Activated effector memory CD4-positive, alpha-beta T cell treated with anti-CD3 and anti-CD28 coated beads, Interleukin-2, amount 50 U/mL, for 16 hours (primary cell): ENCODE results near the gene OSTF1.

Experiments used
- DNase-seq: peaks from one replicate; pipeline ENCODE4 v3.0.0-alpha.2; 2020

OSTF1 gene, protein sequence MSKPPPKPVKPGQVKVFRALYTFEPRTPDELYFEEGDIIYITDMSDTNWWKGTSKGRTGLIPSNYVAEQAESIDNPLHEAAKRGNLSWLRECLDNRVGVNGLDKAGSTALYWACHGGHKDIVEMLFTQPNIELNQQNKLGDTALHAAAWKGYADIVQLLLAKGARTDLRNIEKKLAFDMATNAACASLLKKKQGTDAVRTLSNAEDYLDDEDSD

DNA sequence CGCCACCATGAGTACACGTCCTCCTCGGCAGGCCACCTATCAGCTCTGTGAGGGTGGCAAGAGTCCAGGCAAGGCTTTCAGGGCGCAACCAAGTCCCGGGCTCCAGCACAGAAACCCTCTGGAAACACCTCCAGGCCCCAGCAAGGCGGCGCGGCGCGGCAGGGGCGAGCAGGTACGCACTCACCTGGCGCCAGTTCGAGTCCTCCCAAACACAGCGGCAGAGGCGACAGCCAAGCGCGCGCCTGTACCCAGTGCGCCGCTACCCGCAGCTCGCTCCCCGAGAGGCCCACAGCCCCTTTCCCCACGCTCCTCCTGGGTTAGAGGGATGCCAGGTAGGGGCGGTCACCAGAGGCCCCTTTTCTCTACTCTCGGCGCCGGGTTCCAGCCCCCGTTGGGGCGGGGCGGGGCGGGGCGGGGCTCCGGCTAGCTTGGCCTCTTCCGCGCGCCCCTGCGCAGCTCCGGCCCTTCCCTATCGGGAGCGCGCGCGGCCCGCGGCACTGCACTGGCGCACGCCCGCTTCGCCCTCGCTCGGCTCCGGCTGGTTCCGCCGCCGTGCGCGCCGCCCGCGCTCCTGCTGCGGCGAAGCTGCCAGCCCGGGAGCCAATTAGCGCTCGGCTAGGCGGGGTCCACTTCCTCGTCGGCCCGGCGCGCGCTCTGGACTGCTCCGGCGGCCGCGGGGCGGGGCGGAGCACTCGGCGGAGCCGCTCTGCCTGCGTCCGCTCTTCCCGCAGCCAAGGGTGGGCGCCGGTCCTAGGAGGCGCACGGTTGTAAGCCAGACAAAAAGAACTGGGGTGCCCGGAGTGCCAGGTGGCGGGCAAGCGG lies at the start of gene OSTF1, which contains the start of gene NMRK1:
OSTF1 (plus strand) TSS at position 691 of the 822 bp plus-strand sequence. CDS start 179 bp downstream, outside the sequence.
NMRK1 (minus strand) TSS at position 332 of the 822 bp plus-strand sequence. CDS start 5,040 bp downstream, outside the sequence.
- peak; percentile 97 for DNase-seq

DNA sequence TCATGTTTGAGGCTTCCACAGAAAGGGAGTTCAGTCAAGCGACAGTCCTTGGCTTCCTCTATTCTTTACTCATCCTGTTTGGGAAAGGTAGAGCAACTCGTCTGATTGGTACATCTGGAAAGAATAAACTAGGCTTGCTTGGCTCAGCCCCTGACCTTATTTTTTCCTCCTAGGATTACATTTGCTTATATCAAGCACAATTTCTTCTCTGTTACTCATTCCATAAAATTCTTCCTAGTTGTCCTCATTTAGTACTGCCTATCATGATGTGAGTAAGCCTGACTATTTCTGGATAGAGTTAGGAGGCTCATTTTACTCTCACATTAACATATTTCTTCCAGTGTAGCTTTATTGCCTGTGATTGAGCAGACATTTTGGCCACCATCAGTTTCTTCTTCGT lies 49.3 kb upstream of the OSTF1 start:
- no peak for DNase-seq

DNA sequence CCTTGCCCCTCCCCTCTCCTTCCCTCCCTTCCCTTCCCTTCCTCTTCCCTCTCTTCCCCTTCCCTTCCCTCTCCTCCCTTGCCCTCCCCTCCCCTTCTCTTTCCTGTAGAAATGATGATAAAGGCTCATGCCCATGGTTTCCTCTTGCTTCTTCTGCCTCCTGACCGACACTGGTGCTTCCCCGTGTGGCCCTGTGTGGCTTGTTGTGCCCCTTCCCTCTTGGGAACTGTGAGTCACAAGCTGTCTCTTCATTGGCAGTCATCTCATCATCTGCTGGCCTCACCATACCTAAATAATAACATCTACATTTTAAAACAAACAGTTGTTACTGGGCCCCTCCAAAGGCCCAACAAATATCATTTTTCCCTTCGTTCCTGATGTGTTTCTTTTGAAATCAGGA lies 48.5 kb upstream of the OSTF1 start:
- no peak for DNase-seq

DNA sequence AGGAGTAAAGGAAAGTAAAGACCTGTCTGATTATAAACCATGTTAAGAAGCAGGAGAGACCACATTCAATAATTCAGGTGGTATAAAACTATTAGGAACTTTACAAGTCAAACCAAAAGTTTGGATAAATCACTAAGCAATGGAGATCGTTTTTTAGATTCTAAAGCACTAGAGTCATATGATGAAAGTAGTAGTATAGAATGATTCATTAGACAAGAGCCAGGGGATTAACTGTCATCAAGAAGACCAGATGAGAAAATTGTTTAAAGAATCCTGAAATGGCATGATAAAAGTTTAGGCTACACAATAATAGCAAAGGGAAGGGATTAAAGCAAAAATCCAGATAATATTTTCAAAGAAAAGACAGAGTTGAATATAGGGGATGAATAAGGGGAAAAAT lies 47.3 kb upstream of the OSTF1 start:
- DNase-seq, result no peak

DNA sequence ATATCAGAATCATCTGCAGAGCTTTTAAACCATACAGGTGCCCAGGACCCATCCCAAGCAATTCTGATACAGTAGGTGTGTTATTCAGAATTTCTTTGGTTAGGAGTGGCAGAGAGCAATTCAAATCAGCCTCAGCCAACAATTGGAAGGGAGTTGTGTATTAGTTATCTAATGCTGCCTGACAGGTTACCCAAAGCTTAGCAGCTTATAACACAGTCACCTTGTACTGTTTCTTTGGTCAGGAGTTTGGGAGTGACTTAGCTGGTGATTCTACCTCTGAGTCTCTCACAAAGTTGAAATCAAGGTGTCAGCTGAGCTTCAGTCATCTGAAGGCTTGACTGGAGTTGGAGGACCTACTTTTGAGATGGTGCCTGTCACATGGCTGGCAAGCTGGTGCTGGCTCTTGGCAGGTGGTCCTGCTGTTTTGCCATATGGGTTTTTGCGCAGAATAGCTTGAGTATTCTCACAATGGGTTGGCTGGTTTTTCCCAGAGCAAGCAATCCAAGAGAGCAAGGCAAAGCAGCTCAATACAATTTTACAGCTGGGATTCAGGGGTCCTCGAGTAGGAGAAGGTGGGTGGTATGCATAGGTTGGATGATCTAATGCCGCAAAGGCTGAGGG lies 41.5 kb upstream of the OSTF1 start:
- no peak for DNase-seq

DNA sequence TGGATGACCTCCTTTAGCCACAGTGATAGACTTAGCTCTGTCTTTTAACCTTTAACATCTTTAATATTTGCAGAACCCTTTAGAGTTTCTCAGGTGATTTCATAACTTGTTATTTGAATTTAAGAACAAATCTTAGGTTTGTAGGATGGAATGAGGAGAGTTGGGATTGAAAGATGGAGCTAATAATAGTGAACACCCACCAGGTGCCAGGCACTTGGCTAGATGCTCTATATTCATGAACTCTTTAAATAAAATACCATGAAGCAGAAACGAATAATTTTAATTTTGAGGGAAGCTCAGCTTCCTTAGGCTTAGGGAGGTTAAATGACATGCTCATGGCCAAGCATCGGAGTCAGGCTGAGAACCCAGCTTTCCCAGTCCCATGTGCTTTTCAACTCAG lies 40.8 kb upstream of the OSTF1 start:
- DNase-seq, result no peak

DNA sequence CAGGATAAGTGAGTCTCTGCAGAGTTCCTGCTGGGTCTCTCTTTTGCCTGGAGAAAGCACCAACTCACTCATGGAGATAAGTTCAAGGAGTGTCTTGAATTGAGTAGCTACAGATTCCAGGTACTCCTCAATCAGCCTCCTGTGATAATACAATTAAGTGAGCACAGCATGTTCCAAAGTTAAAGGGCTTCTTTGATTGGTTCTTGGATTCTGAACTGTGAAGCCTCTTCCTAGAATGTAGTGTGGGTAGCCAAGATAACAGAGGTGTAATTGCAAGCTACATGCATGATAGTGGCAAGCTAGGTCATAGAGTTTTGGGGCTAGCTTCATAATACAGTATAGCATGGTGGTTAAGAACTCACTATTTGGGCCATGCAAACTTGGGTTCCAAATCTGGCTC lies 37.0 kb upstream of the OSTF1 start:
- no peak for DNase-seq

DNA sequence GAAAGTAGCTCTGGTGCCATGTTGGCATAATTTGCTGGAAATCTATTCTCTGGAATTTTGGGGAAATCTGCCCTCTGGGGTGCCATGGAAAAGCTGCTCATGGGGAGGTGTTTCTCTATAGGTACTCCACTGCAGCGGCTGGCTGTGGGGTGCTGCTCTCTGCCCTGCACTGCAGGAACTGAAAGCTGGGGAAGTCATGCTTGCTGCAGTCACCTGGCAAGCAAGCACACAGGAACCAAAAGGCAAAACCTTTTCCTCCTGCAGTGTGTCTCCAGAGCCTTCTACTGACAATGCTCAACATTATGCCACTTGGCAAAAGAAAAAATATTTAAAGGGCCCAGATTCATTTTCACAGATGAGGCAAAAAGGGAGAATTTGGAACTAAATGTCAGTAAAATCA lies 34.4 kb upstream of the OSTF1 start:
- DNase-seq, result no peak

DNA sequence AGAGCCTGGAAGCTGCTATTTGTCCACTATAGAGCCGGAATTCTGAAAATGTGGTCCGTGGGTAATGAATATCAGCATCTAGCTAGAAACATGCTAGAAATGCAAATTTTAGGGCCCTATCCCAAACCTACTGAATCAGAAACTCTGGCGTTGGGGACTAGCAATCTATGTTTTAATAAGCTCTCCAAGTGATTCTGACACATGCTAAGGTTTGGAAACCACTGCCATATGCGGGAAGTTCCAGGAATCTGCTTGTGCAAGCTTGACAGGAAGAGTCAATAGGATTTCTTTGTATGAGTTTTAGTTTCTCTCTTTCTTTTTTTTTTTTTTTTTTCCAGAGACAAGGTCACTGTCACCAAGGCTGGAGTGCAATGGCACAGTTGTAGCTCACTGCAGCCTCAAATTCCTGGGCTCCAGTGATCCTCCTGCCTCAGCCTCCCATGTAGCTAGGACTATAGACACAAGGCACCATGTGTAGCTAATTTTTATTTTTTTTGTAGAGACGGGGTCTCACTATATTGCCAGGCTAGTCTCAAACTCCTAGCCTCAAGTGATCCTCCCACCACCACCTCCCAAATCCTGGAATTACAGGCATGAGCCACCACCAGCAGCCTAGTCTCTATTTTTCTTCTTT lies 33.8 kb upstream of the OSTF1 start:
- DNase-seq, result no peak

DNA sequence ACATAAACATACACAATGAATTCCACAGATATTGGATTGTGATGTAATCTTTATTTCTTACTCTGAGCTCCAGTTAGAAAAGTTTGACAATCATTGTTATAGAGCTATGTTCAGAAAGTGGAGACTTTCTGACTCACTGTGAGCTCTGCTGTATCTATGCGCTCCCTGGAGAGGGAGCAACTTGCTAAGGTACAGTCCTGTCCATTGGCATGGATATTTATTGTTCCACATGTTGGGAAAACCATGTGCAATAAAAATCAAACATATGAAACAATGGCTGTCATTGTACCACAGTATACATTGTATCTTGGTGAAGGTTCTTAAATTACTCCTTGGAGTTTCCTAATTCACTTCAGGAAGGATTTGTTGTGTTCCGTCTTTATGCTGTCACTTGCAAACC lies 27.1 kb upstream of the OSTF1 start:
- DNase-seq, result no peak

DNA sequence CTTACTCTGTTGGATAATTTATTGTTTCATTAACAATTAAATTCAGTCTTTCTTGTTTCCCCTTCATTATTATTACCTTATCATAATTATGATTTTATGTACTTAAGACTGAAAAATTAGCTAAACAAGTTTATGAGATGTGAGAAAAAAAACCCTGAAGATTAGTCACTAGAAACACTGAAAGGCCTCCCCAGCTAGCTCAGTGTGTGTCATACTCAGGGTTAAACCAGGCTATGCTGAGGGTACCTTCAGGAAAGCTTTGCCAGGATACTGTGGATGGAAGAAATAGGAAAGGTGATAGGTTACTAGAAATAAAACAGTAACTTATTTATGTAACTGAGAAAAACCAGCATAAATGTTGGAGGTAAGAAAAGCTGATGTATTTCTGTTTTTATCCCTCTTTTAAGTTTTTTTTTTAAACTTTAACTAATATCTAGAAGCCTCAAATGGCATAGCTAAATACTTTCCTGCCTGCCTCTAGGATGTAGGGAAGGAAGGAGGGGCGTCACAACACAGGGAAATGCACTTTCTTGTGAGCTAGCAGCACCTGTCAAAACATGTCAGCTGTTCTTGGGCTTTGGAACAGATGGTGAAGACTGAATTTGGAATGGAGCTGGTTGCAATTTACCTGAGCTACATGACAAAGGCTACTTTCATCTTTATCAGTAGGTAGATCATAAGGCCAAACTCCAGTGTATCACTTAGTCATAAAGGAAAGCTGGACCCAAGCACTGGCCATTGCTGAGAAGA lies 24.6 kb upstream of the OSTF1 start:
- no peak for DNase-seq

DNA sequence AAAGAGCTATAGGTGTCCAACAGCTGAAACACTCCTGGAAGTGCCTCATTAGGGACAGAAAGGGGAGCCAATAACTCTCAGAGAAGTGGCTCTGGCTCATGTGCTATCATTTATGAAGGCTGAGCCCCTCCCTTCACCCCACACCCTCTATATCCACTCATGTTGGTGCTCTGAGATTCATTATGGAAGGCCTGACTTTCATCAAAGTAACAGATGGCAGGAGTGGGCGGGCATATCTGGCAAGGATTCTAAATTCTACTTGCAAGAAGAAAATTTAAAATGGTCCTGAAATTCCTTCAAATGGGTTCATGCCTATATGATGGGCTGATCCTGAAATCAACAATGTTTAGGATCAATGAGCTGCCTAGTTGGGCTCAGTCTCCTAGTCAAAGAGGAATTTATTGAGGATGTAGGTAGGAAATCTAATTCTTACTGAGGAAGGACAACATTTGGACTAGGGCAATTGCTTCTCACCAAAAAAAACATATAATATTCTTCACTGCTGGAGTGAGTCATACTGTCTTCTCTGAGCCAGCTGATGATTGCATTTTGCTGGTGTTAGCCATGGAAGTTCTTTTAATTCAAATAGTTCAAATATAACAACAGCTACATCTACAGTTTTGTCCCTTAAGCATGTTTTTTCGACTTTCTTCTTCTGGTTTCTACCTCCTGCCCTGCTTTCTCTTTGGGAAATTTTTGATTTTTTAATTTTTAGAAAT lies 23.8 kb upstream of the OSTF1 start:
- no peak for DNase-seq

DNA sequence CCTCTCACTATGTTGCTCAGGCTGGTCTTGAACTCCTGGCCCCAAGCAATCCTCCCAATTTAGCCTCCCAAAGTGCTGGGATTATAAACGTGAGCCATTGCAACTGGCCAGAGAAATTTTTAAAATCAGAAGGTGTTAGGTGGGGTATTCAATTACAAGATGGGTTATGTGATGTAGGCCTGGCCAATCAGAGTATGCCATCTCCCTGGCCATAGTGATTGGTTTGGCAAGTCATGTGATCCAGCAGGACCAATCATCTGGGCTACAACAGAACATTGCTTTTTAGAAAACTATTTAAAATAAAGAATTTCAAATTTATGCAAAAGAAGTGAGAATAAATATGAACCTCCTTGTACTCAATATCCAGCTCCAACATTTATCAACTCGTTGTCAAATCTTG lies 22.8 kb upstream of the OSTF1 start:
- DNase-seq, result no peak

DNA sequence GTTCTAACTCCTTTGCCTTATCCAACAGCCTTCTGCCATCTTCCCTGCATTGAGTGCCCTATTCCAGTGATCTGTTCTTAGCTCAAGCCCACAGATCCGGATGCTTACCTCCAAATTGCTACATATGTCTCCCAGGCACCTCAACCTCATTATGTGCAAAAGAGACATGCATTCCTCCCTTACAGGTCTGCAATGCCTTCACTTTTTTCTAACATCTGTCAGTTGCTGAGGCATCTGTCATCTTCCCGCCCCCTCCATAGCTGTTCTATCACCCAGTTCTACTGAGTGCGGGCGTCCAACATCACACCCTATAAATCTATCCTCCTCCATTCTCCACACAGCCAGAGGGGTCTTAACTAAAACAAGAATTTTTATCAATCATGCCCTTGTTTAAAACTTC lies 20.4 kb upstream of the OSTF1 start:
- DNase-seq, result no peak

DNA sequence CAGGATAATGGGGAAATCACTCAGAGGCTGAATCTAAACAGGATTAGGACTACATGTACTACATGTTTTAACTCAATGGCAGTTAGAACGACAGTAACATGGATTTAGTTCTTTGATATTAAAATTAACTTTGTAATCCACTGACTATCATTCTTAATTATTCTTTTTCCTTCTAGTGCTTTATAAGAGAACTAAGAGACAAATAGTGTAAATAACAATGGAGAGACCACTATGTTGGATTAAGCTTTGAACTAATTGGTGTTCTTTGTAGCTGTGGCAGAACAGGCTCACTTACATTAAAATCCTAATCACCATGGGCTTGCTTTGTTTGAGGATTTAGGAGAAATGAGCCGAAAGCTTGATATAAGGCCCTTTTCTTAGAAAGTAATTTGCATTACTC lies 19.1 kb upstream of the OSTF1 start:
- DNase-seq, result no peak

DNA sequence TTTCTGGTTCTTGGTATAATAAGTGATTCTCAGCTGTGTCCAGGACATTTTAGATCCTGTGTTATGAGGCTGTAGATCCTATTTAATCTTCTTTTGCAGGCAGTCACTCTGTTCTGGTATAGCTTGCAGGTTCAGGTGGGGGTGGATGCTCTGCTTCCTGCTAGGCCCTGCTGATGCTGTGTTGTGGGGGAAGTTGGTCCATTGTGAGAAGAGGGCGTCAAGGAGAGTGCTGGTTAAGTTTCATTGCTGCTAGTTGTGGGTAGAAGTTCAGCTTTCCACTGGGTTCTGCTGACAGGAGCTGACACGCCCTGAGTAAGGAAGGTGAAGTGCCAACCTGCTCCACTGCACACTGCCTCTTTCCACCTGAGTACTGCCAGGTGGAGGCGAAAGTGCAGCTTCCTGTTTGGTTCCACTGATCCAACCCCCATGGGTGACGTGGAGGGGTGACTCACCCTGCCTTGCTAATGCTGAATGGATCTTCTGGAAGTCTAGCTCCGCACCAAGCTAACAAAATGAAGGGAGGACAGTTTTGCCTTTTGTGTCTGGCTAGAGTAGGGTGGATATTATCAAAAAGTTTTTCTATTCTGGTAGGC lies 16.7 kb upstream of the OSTF1 start:
- peak; percentile 87 for DNase-seq

DNA sequence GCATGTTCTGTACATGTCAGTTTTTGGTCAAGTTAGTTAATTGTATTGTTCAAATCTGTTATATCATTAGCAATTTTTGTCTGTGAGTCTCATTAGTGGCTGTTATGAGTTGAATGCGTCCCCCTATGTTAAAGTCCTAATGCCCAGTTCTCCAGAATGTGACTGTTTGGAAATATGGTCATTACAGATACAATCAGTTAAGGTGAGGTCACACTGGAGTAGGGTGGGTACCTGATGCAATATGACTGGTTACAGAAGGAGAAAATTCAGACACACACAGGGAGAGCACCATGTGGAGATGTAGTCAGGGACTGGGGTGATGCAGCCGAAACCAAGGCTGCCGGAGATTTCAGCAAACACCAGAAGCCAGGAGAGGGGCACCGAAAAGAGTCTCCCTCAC lies 15.4 kb upstream of the OSTF1 start:
- DNase-seq, result no peak

DNA sequence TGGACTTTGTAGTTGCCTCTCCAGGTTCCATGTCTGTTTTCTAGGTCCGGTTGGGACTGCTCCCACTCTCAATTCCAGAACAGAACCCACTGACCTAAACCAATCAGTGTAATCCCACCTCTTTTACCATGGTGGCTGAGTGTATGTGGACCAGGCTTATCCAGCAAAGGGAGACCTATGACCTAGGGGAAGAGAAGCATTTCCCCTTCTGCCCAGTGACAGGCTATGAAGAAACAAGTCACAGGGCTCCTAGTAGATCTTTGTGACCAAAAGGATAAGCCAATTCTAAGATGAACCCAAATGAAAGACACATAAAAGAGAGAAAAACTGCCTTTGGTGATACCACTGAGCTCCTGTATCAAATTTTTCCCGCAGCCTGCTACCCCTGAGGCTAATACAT lies 6.7 kb upstream of the OSTF1 start:
- no peak for DNase-seq

DNA sequence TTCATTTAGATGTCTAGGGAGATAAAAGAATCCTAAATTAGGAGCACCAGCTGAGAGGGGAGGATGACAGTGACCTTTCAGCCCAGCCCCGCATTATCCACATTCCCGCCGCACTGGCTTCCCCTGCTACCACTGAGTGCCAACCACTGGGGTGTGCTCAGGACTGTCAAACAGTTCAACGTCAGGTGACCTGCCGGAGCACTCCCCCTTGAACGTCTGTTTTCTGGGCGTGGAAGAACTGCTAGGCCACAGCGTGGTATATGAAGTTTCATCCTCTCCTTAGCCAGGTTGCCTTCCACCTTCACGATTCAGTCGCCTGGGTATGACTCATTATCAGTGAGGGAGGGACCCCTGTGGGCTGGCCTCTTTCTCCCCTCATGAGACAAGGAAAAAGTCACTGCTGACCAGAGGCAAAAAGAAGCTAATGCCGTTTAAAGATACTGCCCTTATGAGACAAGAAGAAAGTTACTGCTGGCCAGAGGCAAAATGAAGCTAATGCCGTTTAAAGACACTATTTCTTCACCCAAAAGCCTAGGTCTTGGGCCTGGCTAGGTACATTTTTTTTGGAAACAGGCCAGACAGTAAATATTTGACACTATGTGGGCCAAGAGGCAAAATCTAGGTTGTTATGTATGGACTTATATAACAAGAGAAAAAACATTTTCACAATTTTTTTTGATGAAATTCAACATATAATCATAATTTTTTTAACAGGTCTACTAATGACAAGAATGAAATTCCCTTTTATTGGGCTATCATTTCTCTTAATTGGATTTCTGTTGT lies 4.9 kb upstream of the OSTF1 start:
- DNase-seq, result peak; percentile 71

DNA sequence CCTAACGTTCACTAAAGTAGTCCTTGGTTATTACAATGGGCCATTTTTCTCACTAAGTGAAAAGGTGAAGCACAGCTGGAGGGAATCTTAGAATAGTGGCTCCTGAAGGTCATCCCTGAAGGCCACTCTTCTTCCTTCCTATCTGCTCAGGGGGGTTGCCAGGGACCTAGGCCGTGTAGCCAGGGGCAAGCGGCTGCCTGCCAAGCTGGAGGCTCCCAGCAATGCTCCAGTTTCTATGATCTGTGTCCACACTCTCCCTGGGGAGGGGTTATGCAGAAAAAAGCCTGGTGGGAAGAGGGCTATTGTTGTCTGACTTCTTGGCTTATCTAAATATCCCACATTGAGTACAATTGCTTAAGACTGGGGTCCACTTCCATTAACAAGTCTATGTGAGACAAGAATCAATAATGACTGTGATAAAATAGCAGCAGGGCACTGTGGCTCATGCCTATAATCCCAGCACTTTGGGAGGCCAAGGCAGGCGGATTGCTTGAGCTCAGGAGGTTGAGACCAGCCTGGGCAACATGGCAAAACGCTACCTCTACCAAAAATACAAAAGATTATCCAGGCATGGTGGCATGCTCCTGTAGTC lies 4.1 kb upstream of the OSTF1 start:
- no peak for DNase-seq

DNA sequence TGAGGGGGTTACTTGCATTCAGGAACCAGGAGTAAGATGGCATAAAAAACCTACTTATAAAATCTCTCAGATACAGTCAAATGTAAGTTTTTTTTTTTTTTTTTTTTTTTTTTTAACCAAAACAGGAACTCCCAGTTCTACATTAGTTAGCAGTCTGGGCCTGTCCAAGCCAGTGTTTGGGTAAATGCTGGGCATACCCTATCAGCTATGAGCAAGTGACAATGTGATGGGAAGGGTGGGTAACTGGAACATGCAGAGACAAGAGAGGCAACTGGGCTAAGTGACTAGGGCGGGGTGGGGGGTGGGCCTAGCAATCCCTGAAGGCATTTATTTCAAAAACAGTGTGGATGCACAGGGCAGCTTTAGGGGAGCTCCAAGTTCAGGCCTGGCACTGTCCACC lies 2.7 kb upstream of the OSTF1 start:
- DNase-seq, result no peak
